ENCODE data around the gene SLC5A5. TPM values are rescaled to one million over a fixed set of nuclear protein-coding genes. Genes with fewer than 3 reads are reported as not detected.

Gene SLC5A5
- total and polyA plus RNA-seq, 10 of the 15 experiments (the other 5 are each of a cell fraction or from before 2014, with no cell fraction given) = 0.02 to 0.08 (median 0.05) TPM; not detected in 3

DNA sequence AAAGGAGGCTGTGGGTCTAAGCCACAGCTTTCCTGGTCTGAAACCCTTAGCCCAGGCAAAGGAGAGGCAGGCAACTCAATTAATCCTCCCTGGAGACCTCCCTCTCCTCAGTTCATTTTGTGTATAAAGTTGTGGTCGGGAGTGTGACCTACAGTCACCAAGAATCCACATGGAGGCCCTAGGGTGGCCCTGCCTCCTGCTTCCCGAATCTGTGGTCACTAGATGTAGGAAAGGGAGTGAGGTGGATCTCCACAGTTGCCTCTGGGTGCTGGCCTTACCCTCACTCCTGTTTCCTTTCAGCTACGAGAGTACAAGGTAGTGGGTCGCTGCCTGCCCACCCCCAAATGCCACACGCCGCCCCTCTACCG, 10.8 kb upstream of the SLC5A5 start:
- DNase-seq (ENCODE audit: low read depth, low spot score) (no peak), ATAC-seq (no peak), FAIRE-seq (no peak)
- Histone ChIP-seq H3K9ac (ENCODE audit: control insufficient read depth, insufficient read depth, low read length) (peak overlapping the region; percentile 81), H3K27ac (ENCODE audit: control insufficient read depth, insufficient read depth) (peak overlapping the region; percentile 90), H2AFZ (ENCODE audit: control insufficient read depth, low read depth, low read length) (no peak overlapping the region), H3K4me1 (ENCODE audit: control insufficient read depth, insufficient read depth, low read length) (peaks cover 12% of the 10 kb centered on the region), H4K20me1 (ENCODE audit: control insufficient read depth, insufficient read depth) (peaks cover 17% of the 10 kb centered on the region), H3K9me3 (replicated peaks; ENCODE audit: control insufficient read depth, insufficient read depth, low read length) (no peaks in the 10 kb centered on the region), H3K4me2 (ENCODE audit: control insufficient read depth, insufficient read depth) (peak overlapping the region; percentile 71), H3K79me2 (ENCODE audit: control insufficient read depth, insufficient read depth, low read length) (peaks cover 30% of the 10 kb centered on the region), H3K4me3 (peak overlapping the region; percentile 92), H3K27me3 (replicated peaks in 1 of 2; ENCODE audit: control insufficient read depth in 2 of 2, insufficient read depth in 2 of 2, low read length in 1 of 2) (no peaks in the 10 kb centered on the region), H3K36me3 (ENCODE audit: control insufficient read depth in 2 of 2, insufficient read depth in 2 of 2, low read length in 1 of 2) (peaks cover 23 to 30% of the 10 kb centered on the region in 2 experiments)
- ChIA-PET POLR2A (interaction anchor here (0.6 to 2.1 kb wide), 3 partner anchors 11 to 203 kb away, joined by 3 to 23 read pairs (median 4); no protein-coding TSS in a partner anchor), CTCF (interaction anchor here (1.4 to 4.8 kb wide), 2 partner anchors 71 to 131 kb away, joined by 3 to 251 read pairs; partner anchors contain the start of gene CCDC124), RAD21 (ENCODE audit: unreplicated experiment) (interaction anchor here (1.1 to 4.2 kb wide), 2 partner anchors 14 to 71 kb away, joined by 3 to 228 read pairs; partner anchors contain the start of genes CCDC124 and JAK3), SMC1A (ENCODE audit: uncharacterized antibody, unreplicated experiment) (interaction anchor here (2.6 to 4.5 kb wide), 3 partner anchors 11 to 77 kb away, joined by 10 to 137 read pairs (median 19); partner anchors contain the start of gene CCDC124)
- intact Hi-C loops (cut with micrococcal nuclease; ENCODE audit: unreplicated experiment) = loop anchor here (2.0 kb wide), 1 partner anchor 136 kb away; no protein-coding TSS in a partner anchor
- in situ Hi-C loops (cut with MboI) = no loop called here
- no TSS peak for BruUV-seq (replicated peaks)
- TF ChIP-seq HDGF (IDR thresholded peaks at IDR 0.05) (0 out of 2 replicates have a peak, but pooled peaks have one; percentile 27), FOXK2 (IDR thresholded peaks at IDR 0.05) (no peak)
- WGBS (ENCODE audit: insufficient coverage, insufficient replicate concordance, low lambda C conversion rate, missing lambda C conversion rate) = 0% methylated on average over 7 of the region's 7 CpGs

DNA sequence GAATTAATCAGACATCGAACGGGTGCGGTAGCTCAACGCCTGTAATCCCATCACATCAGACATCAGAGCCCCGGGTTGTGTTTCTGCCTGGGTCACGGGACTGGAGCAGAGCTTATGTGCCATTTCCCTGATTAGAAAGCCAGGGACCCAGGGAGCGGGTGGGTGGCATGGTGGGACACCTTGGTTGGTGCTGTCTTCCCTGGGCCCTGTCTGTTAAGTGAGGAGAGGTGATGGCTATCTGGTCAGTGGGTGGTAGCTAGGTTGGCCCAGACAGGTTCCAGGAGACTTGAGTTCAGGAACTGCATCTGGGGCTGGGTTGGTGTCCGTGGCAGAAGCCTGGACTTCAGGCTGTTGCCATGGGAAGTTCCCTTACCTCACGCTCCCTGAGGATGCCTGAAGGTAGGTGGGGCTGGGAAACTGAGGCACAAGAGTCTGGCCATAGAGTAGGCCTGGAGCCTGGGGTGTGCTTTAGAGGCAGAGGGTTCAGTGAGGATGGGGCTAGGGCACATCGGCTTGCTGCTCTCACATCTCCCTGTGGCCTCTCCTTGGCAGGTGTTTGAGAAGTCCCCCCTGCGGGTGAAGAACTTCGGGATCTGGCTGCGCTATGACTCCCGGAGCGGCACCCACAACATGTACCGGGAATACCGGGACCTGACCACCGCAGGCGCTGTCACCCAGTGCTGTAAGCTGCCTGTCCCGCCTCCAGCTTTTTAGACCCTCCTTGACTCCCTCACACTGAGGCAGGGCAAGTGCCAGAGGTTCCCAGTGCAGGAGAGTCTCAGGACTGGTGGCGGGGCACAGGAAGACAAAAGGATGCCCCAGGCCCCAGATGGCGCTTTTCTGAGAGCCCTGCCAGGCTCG, 10.0 kb upstream of the SLC5A5 start:
- Histone ChIP-seq H3K9ac (ENCODE audit: control insufficient read depth, insufficient read depth, low read length) (peak overlapping the region; percentile 81), H3K4me1 (ENCODE audit: control insufficient read depth, insufficient read depth, low read length) (peaks cover 12% of the 10 kb centered on the region), H3K79me2 (ENCODE audit: control insufficient read depth, insufficient read depth, low read length) (peaks cover 30% of the 10 kb centered on the region), H4K20me1 (ENCODE audit: control insufficient read depth, insufficient read depth) (peaks cover 17% of the 10 kb centered on the region), H3K27me3 (replicated peaks in 1 of 2; ENCODE audit: control insufficient read depth in 2 of 2, insufficient read depth in 2 of 2, low read length in 1 of 2) (no peaks in the 10 kb centered on the region), H3K4me3 (peak overlapping the region; percentile 92), H3K9me3 (replicated peaks; ENCODE audit: control insufficient read depth, insufficient read depth, low read length) (no peaks in the 10 kb centered on the region), H3K4me2 (ENCODE audit: control insufficient read depth, insufficient read depth) (peak overlapping the region; percentile 71), H3K27ac (ENCODE audit: control insufficient read depth, insufficient read depth) (peak overlapping the region; percentile 26; the same call in 1 of the 2 replicates), H3K36me3 (ENCODE audit: control insufficient read depth in 2 of 2, insufficient read depth in 2 of 2, low read length in 1 of 2) (peaks cover 23 to 30% of the 10 kb centered on the region in 2 experiments), H2AFZ (ENCODE audit: control insufficient read depth, low read depth, low read length) (no peak overlapping the region)
- FAIRE-seq (no peak), DNase-seq (ENCODE audit: low read depth, low spot score) (no peak), ATAC-seq (no peak)
- CTCF ChIA-PET = interaction anchor here (4.8 kb wide), 1 partner anchor 70 kb away, joined by 251 read pairs; the partner anchor contains the start of gene CCDC124
- POLR2A ChIA-PET = interaction anchor here (0.6 to 1.1 kb wide), 2 partner anchors 72 to 204 kb away, joined by 3 to 4 read pairs; no protein-coding TSS in a partner anchor
- WGBS (ENCODE audit: insufficient coverage, insufficient replicate concordance, low lambda C conversion rate, missing lambda C conversion rate) = 36% methylated on average over 23 of the region's 23 CpGs
- in situ Hi-C loops (cut with MboI) (no loop called here), intact Hi-C loops (cut with micrococcal nuclease; ENCODE audit: unreplicated experiment) (loop anchor here (2.0 kb wide), 1 partner anchor 135 kb away; no protein-coding TSS in a partner anchor)
- SMC1A ChIA-PET (ENCODE audit: uncharacterized antibody, unreplicated experiment) = interaction anchor here (4.5 kb wide), 1 partner anchor 70 kb away, joined by 137 read pairs; the partner anchor contains the start of gene CCDC124
- TF ChIP-seq IKZF1 (conservative IDR thresholded peaks at IDR 0.05) (0 out of 2 replicates have a peak, but pooled peaks have one; percentile 1), EZH2 (IDR thresholded peaks at IDR 0.05; ENCODE audit: borderline replicate concordance, control insufficient read depth, low read depth, low read length) (no peak), POLR2A (IDR thresholded peaks at IDR 0.05; ENCODE audit: low read depth, low read length) (peak; percentile 56), PAX5 (IDR thresholded peaks at IDR 0.05; ENCODE audit: borderline replicate concordance, low read depth, low read length) (no peak), SIX5 (IDR thresholded peaks at IDR 0.05; ENCODE audit: low read depth, low read length, severe bottlenecking) (no peak), WRNIP1 (IDR thresholded peaks at IDR 0.05; ENCODE audit: borderline replicate concordance, low read depth, low read length) (no peak), MEF2B (IDR thresholded peaks at IDR 0.05; ENCODE audit: partially characterized antibody, poor library complexity, severe bottlenecking) (no peak), HCFC1 (IDR thresholded peaks at IDR 0.05; ENCODE audit: low read length) (no peak), TAF1 (IDR thresholded peaks at IDR 0.05; ENCODE audit: borderline replicate concordance, low read depth, low read length) (no peak)
- TF ChIP-seq, protein P1, sequence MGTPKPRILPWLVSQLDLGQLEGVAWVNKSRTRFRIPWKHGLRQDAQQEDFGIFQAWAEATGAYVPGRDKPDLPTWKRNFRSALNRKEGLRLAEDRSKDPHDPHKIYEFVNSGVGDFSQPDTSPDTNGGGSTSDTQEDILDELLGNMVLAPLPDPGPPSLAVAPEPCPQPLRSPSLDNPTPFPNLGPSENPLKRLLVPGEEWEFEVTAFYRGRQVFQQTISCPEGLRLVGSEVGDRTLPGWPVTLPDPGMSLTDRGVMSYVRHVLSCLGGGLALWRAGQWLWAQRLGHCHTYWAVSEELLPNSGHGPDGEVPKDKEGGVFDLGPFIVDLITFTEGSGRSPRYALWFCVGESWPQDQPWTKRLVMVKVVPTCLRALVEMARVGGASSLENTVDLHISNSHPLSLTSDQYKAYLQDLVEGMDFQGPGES (IDR thresholded peaks at IDR 0.05) = no peak
- TF ChIP-seq, protein P2, sequence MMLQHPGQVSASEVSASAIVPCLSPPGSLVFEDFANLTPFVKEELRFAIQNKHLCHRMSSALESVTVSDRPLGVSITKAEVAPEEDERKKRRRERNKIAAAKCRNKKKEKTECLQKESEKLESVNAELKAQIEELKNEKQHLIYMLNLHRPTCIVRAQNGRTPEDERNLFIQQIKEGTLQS (IDR thresholded peaks at IDR 0.05; ENCODE audit: borderline replicate concordance, extremely low read depth, low read depth, low read length) = no peak
- no TSS peak for BruUV-seq (replicated peaks)
- RAD21 ChIA-PET (ENCODE audit: unreplicated experiment) = interaction anchor here (0.5 to 4.2 kb wide), 3 partner anchors 14 to 70 kb away, joined by 3 to 228 read pairs (median 3); partner anchors contain the start of genes CCDC124 and JAK3
